Neuronal stem cell (in vitro differentiated cells): ENCODE measurements around the gene YPEL5.

Experiments used
- DNase-seq: peaks from one replicate; pipeline ENCODE4 v3.0.0-alpha.2; 2013; ENCODE audit warnings: low spot score
- H2AFZ ChIP-seq: one replicate; pipeline ENCODE4 v1.6.1; 2013; ENCODE audit warnings: mild to moderate bottlenecking, low read length, inconsistent platforms
- H2AK5ac ChIP-seq: 2 replicates; pipeline ENCODE4 v1.6.1; 2013; ENCODE audit warnings: low read depth, mild to moderate bottlenecking, inconsistent platforms, low read length, moderate library complexity, mixed read lengths
- H2BK120ac ChIP-seq: 2 replicates; pipeline ENCODE4 v1.6.1; 2013; ENCODE audit warnings: low read depth, mild to moderate bottlenecking, inconsistent platforms, low read length, moderate library complexity, mixed read lengths
- H2BK12ac ChIP-seq: one replicate; pipeline ENCODE4 v1.6.1; 2013; ENCODE audit warnings: low read length, inconsistent platforms
- H2BK15ac ChIP-seq: 2 replicates; pipeline ENCODE4 v1.6.1; 2013; ENCODE audit warnings: mild to moderate bottlenecking, low read length, inconsistent platforms, mixed read lengths
- H2BK5ac ChIP-seq: one replicate; pipeline ENCODE4 v1.6.1; 2013; ENCODE audit warnings: inconsistent platforms, mild to moderate bottlenecking, low read length, moderate library complexity
- H3K14ac ChIP-seq: one replicate; pipeline ENCODE4 v1.6.1; 2013; ENCODE audit warnings: low read length, inconsistent platforms
- H3K18ac ChIP-seq: 2 replicates; pipeline ENCODE4 v1.6.1; 2013; ENCODE audit warnings: low read length, inconsistent platforms
- H3K23ac ChIP-seq: 2 replicates; pipeline ENCODE4 v1.6.1; 2013; ENCODE audit warnings: low read depth, mild to moderate bottlenecking, mixed read lengths, low read length, inconsistent platforms; ENCODE audit not compliant: poor library complexity
- H3K27ac ChIP-seq: replicated peaks from 3 replicates; pipeline ENCODE4 v1.5.1; 2013; ENCODE audit warnings: low read length, inconsistent platforms
- H3K27me3 ChIP-seq, 3 experiments: 2 replicates each; pipeline ENCODE4 v1.6.1; 2013; ENCODE audit warnings: low read length in 3 of 3, mild to moderate bottlenecking in 2 of 3, inconsistent platforms in 1 of 3, low read depth in 1 of 3, mixed read lengths in 1 of 3, moderate library complexity in 1 of 3; ENCODE audit not compliant: control insufficient read depth in 3 of 3, insufficient read depth in 3 of 3
- H3K36me3 ChIP-seq, 2 donors: replicated peaks in 1 of 2; 2 replicates each; pipeline ENCODE4 v1.6.1; 2013; ENCODE audit warnings: low read length in 2 of 2; ENCODE audit not compliant: control insufficient read depth in 2 of 2, insufficient read depth in 2 of 2
- H3K4ac ChIP-seq: 2 replicates; pipeline ENCODE4 v1.6.1; 2013; ENCODE audit warnings: inconsistent platforms, mild to moderate bottlenecking, low read length, moderate library complexity
- H3K4me1 ChIP-seq, 2 donors: 1 replicate in 1 of 2; 2 replicates in 1 of 2; pipeline ENCODE4 v1.6.1; 2013; ENCODE audit warnings: low read length in 2 of 2, low read depth in 1 of 2; ENCODE audit not compliant: control insufficient read depth in 2 of 2, insufficient read depth in 1 of 2
- H3K4me2 ChIP-seq: one replicate; pipeline ENCODE4 v1.6.1; 2013; ENCODE audit warnings: mild to moderate bottlenecking, low read length, inconsistent platforms; ENCODE audit not compliant: insufficient read depth, poor library complexity, severe bottlenecking
- H3K4me3 ChIP-seq, 2 donors: 2 replicates each; pipeline ENCODE4 v1.5.1; 2013; ENCODE audit warnings: low read length in 2 of 2, mild to moderate bottlenecking in 2 of 2, inconsistent platforms in 1 of 2, moderate library complexity in 1 of 2
- H3K79me1 ChIP-seq: one replicate; pipeline ENCODE4 v1.6.1; 2013; ENCODE audit warnings: low read depth, mild to moderate bottlenecking, inconsistent platforms, low read length, moderate library complexity
- H3K9ac ChIP-seq: one replicate; pipeline ENCODE4 v1.6.1; 2013; ENCODE audit warnings: mild to moderate bottlenecking, low read depth, low read length, inconsistent platforms; ENCODE audit not compliant: poor library complexity
- H3K9me3 ChIP-seq, 2 donors: replicated peaks in 1 of 2; 2 replicates each; pipeline versions ENCODE3 to v1.6.1; 2013; ENCODE audit warnings: low read length in 2 of 2, mild to moderate bottlenecking in 2 of 2, inconsistent platforms in 1 of 2, low read depth in 1 of 2, mixed read lengths in 1 of 2, moderate library complexity in 1 of 2; ENCODE audit not compliant: control insufficient read depth in 2 of 2, insufficient read depth in 1 of 2
- H4K8ac ChIP-seq: one replicate; pipeline ENCODE4 v1.6.1; 2013; ENCODE audit warnings: low read depth, mild to moderate bottlenecking, inconsistent platforms, low read length, moderate library complexity
- H4K91ac ChIP-seq: one replicate; pipeline ENCODE4 v1.6.1; 2013; ENCODE audit warnings: low read length, low read depth, mild to moderate bottlenecking, inconsistent platforms; ENCODE audit not compliant: poor library complexity
- WGBS, 2 donors: extraction: QIAGEN DNeasy Blood & Tissue Kit; methylation state at CpG; one replicate each; pipeline ENCODE4 v1.1.7; 2013; ENCODE audit warnings: missing lambda C conversion rate in 2 of 2, mixed read lengths in 1 of 2; ENCODE audit not compliant: insufficient read length in 2 of 2, insufficient replicate concordance in 1 of 2; ENCODE audit errors: extremely low coverage in 2 of 2; 5-methylcytosine and 5-hydroxymethylcytosine counted together

The YPEL5 gene

DNA sequence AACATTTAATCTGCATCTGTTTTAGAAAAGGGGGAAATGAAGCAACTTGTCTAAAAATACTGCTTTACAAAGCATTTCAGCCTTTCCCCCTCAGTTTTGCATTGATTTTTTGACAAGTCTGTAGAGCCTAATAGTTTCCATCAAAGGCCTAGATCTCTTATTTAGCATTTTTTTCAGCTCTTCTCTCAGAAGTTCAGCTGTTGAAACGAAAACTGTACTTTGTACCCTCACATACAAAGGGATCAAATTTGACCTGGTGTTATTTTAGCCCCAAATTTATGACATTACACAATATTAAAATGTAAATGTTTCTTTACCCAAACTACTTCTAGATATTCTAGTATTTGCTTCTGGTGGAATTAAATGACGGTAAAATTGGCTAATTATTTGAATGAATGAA, 13.0 kb downstream of the YPEL5 start:
- Histone ChIP-seq H3K14ac (no peak overlapping the region), H3K4me1 (no peaks in the 10 kb centered on the region), H3K23ac (no peak overlapping the region), H4K91ac (no peak overlapping the region), H3K4me3 (no peak overlapping the region), H2AFZ (no peak overlapping the region), H3K9ac (no peak overlapping the region), H3K27me3 (no peaks in the 10 kb centered on the region), H4K8ac (no peak overlapping the region), H3K18ac (no peak overlapping the region), H2AK5ac (no peak overlapping the region), H3K4ac (no peak overlapping the region), H2BK12ac (no peak overlapping the region), H2BK15ac (no peak overlapping the region), H3K79me1 (peaks cover 2% of the 10 kb centered on the region), H3K27ac (no peak overlapping the region), H3K4me2 (no peak overlapping the region), H2BK5ac (no peak overlapping the region), H3K36me3 (peaks cover 6 to 42% of the 10 kb centered on the region in 2 donors), H2BK120ac (no peak overlapping the region), H3K9me3 (no peaks in the 10 kb centered on the region)
- no CpG with 5 or more reads among the region's 2 CpGs for WGBS, 2 donors
- DNase-seq: no peak

DNA sequence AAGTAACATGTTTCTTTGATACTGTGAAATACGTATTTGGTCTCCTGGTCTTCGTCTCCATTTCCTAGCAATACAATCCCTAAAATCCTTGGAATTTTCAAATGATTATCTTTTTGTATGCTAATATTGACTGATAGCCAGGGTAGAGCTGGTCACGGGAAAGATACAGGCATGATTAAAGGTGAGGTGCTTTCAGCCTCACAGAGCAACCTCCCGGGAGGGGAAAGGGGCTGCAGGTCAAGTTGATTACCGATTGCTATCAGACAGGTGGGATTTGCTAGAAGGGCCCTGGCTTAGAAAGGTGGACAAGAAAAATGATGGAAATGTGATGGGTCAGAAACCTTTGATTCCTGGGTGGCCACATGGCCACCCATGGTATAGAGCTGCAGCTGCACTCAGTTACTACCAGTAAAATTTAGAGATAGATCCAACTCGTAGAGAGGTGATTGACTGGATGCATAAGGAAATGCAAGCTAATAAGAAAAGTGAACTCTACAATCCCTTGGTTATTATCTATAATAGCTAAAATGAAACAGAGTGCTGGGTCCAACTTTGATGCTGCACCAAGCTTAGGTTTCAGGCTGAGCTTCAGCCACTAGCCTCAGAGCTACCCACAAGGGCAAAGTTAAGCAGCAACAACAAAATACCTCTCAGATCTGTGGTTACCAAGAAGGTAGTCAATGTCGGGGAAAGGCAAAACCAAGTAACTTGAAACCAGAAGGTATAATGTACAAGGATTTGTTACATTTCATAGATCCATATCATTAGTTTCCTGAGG, 15.3 kb downstream of the YPEL5 start:
- Histone ChIP-seq H2BK15ac (no peak overlapping the region), H3K9me3 (no peaks in the 10 kb centered on the region), H3K4me3 (no peak overlapping the region), H3K18ac (no peak overlapping the region), H4K8ac (no peak overlapping the region), H4K91ac (no peak overlapping the region), H2BK5ac (no peak overlapping the region), H3K14ac (no peak overlapping the region), H2AK5ac (no peak overlapping the region), H3K27me3 (no peaks in the 10 kb centered on the region), H2BK12ac (no peak overlapping the region), H2BK120ac (no peak overlapping the region), H3K23ac (no peak overlapping the region), H3K4ac (no peak overlapping the region), H3K36me3 (peaks cover 6 to 35% of the 10 kb centered on the region in 2 donors), H3K79me1 (peaks cover 2% of the 10 kb centered on the region), H3K4me2 (no peak overlapping the region), H3K9ac (no peak overlapping the region), H3K27ac (no peak overlapping the region), H2AFZ (no peak overlapping the region), H3K4me1 (no peaks in the 10 kb centered on the region)
- no CpG with 5 or more reads among the region's 7 CpGs for WGBS, 2 donors
- no peak for DNase-seq

DNA sequence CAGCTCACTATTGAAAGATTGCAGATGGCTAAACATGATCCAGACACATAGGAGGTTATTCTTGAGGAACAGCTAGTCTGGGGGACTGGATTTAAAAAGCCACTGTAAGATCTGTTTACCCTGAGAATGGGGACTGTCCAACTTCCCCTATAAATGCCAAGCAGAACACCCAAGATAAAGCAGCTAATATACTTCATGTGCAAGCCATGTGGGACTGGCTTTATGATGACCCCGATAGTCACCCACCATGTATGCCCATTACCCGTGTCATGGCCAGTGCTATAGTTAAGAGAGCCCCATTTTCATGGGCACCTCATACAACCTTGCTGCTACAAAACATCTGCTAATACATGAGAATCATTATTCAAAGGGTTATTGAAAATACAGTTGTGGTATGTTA, 16.0 kb downstream of the YPEL5 start:
- DNase-seq: no peak
- no peak overlapping the region for H2BK15ac ChIP-seq
- H3K18ac ChIP-seq: no peak overlapping the region
- H3K14ac ChIP-seq: no peak overlapping the region
- no peak overlapping the region for H4K8ac ChIP-seq
- no peak overlapping the region for H3K4me3 ChIP-seq
- no CpG with 5 or more reads among the region's 2 CpGs for WGBS, 2 donors
- no peak overlapping the region for H3K9ac ChIP-seq
- no peak overlapping the region for H3K4ac ChIP-seq
- H4K91ac ChIP-seq: no peak overlapping the region
- no peak overlapping the region for H3K23ac ChIP-seq
- no peaks in the 10 kb centered on the region for H3K9me3 ChIP-seq
- H2BK12ac ChIP-seq: no peak overlapping the region
- H3K4me2 ChIP-seq: no peak overlapping the region
- H3K27ac ChIP-seq: no peak overlapping the region
- H2BK5ac ChIP-seq: no peak overlapping the region
- no peak overlapping the region for H2AFZ ChIP-seq
- no peaks in the 10 kb centered on the region for H3K4me1 ChIP-seq
- peaks cover 0 to 28% of the 10 kb centered on the region in 2 donors for H3K36me3 ChIP-seq
- H3K79me1 ChIP-seq: peaks cover under 1% of the 10 kb centered on the region
- no peak overlapping the region for H2BK120ac ChIP-seq
- H3K27me3 ChIP-seq: no peaks in the 10 kb centered on the region
- H2AK5ac ChIP-seq: no peak overlapping the region

DNA sequence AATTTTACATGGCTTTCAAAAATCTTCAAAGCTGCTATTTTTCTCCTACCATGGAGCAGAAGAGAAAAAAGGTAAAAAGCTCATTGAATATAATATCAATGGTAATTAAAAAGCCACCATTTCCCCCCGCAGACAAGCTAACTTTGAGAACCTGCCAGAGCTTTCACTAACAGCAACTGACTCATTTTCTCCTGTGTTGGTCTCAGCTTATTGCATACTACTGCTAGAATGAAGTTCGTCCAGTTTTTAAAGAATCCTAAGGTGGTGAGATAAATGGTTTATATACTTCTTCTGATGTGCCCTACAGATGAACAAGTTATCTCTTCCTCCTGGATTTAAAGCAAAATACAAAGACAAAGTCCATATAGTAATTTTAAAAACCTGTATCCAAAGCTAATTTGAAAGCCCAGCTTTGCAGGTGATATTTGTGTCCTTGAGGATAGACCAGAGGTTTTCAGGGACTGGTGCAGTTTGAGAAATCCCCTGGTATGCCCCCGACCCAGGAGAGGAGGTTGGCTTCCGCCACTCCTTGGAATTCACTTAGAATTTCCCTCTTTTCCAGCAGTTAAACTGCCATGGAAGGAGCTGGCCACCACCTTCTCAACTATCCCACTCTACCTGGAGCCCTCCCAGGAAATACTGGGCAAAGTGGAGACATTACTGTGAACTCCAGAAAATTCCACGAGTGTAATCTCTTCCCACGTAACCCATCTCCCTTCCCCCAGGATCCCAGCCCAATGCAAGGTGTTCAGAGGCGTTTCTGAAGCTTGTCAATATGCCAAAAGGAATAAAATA, 17.5 kb downstream of the YPEL5 start:
- Histone ChIP-seq H3K9me3 (no peaks in the 10 kb centered on the region), H2BK12ac (no peak overlapping the region), H3K27ac (no peak overlapping the region), H2AFZ (no peak overlapping the region), H4K91ac (no peak overlapping the region), H3K4me2 (no peak overlapping the region), H2BK15ac (no peak overlapping the region), H3K4me1 (no peaks in the 10 kb centered on the region), H4K8ac (no peak overlapping the region), H3K79me1 (no peaks in the 10 kb centered on the region), H2AK5ac (no peak overlapping the region), H3K36me3 (peaks cover 0 to 13% of the 10 kb centered on the region in 2 donors), H3K23ac (no peak overlapping the region), H3K18ac (no peak overlapping the region), H3K4me3 (no peak overlapping the region), H2BK5ac (no peak overlapping the region), H3K9ac (no peak overlapping the region), H3K4ac (no peak overlapping the region), H2BK120ac (no peak overlapping the region), H3K27me3 (no peaks in the 10 kb centered on the region), H3K14ac (no peak overlapping the region)
- no CpG with 5 or more reads among the region's 7 CpGs for WGBS, 2 donors
- DNase-seq: no peak
